IMR-90 (cell line): ENCODE results near the gene PDE6A. TPM values are rescaled to one million over a fixed set of nuclear protein-coding genes. Genes with fewer than 3 reads are reported as not detected.

Experiments used
- ATAC-seq: fragments of 200-7000 bp; cut with Tn5 transposase; 2 replicates; pipeline ENCODE4 v1.9.1; 2020; ENCODE audit warnings: low read depth, mild to moderate bottlenecking, moderate library complexity
- BruUV-seq: library from RNA; stranded (reverse); fragments of 400-500 nt; replicated peaks from 2 replicates; lab custom pipeline; 2021; lab: Mats Ljungman, UMichigan
- CTCF ChIA-PET: fragments of 300-600 bp; formaldehyde crosslinking; extraction: SDS; loops from one replicate; lab custom pipeline; 2021; ENCODE audit warnings: antibody characterized with exemption; lab: Yijun Ruan, JAX
- POLR2A ChIA-PET: fragments of 300-600 bp; sonication (Branson Sonifier 250); formaldehyde crosslinking; loops from one replicate; lab custom pipeline; 2022; ENCODE audit warnings: antibody characterized with exemption; ENCODE audit not compliant: unreplicated experiment; lab: Charles Lee
- DNase-seq: peaks from one replicate; pipeline ENCODE4 v3.0.0; 2013
- H2AFZ ChIP-seq: replicated peaks from 2 replicates; pipeline ENCODE3; 2013; ENCODE audit warnings: low read length, mild to moderate bottlenecking; ENCODE audit not compliant: poor library complexity
- H2AK5ac ChIP-seq: 2 replicates; pipeline ENCODE4 v1.6.1; 2013; ENCODE audit warnings: low read depth, low read length, inconsistent platforms
- H2AK9ac ChIP-seq: replicated peaks from 2 replicates; pipeline ENCODE3; 2013; ENCODE audit warnings: mild to moderate bottlenecking, low read depth, low read length, moderate library complexity; ENCODE audit not compliant: poor library complexity
- H2BK120ac ChIP-seq: 2 replicates; pipeline ENCODE4 v1.6.1; 2013; ENCODE audit warnings: low read depth, low read length, inconsistent platforms
- H2BK15ac ChIP-seq: 3 replicates; pipeline ENCODE4 v1.6.1; 2013; ENCODE audit warnings: low read depth, low read length, inconsistent platforms
- H2BK20ac ChIP-seq: 2 replicates; pipeline ENCODE4 v1.6.1; 2013; ENCODE audit warnings: low read depth, mild to moderate bottlenecking, inconsistent platforms, low read length, moderate library complexity
- H2BK5ac ChIP-seq: 2 replicates; pipeline ENCODE4 v1.6.1; 2013; ENCODE audit warnings: mild to moderate bottlenecking, low read depth, low read length, inconsistent platforms; ENCODE audit not compliant: poor library complexity, severe bottlenecking
- H3K14ac ChIP-seq: replicated peaks from 2 replicates; pipeline ENCODE4 v1.6.1; 2013; ENCODE audit warnings: low read depth, low read length, inconsistent platforms
- H3K18ac ChIP-seq: 2 replicates; pipeline ENCODE4 v1.6.1; 2013; ENCODE audit warnings: low read depth, low read length, control low read depth
- H3K23ac ChIP-seq: 2 replicates; pipeline ENCODE4 v1.6.1; 2013; ENCODE audit warnings: low read depth, low read length, inconsistent platforms
- H3K27ac ChIP-seq: 2 replicates; pipeline ENCODE4 v1.5.1; 2013; ENCODE audit warnings: mild to moderate bottlenecking, control low read depth, low read length; ENCODE audit not compliant: insufficient read depth
- H3K27me3 ChIP-seq: 2 replicates; pipeline ENCODE4 v1.6.1; 2013; ENCODE audit warnings: low read length; ENCODE audit not compliant: control insufficient read depth, insufficient read depth
- H3K36me3 ChIP-seq: 2 replicates; pipeline ENCODE4 v1.6.1; 2013; ENCODE audit warnings: low read length, mixed read lengths; ENCODE audit not compliant: control insufficient read depth, insufficient read depth
- H3K4ac ChIP-seq: 2 replicates; pipeline ENCODE4 v1.6.1; 2013; ENCODE audit warnings: low read depth, low read length, inconsistent platforms
- H3K4me1 ChIP-seq: 2 replicates; pipeline ENCODE4 v1.6.1; 2013; ENCODE audit warnings: low read length, mixed read lengths; ENCODE audit not compliant: control insufficient read depth, insufficient read depth
- H3K4me2 ChIP-seq: 2 replicates; pipeline ENCODE4 v1.6.1; 2013; ENCODE audit warnings: low read depth, mild to moderate bottlenecking, control low read depth, low read length, moderate library complexity
- H3K4me3 ChIP-seq: 2 replicates; pipeline ENCODE4 v1.5.1; 2013; ENCODE audit warnings: low read depth, mild to moderate bottlenecking, control low read depth, low read length, moderate library complexity; ENCODE audit not compliant: insufficient read depth
- H3K56ac ChIP-seq: 2 replicates; pipeline ENCODE4 v1.6.1; 2013; ENCODE audit warnings: low read length, inconsistent platforms; ENCODE audit not compliant: insufficient read depth; ENCODE audit errors: extremely low read depth
- H3K79me1 ChIP-seq, 2 experiments: 2 replicates each; pipeline ENCODE4 v1.6.1; 2013; ENCODE audit warnings: low read length in 2 of 2, inconsistent platforms in 1 of 2, low read depth in 1 of 2
- H3K9ac ChIP-seq: 2 replicates; pipeline ENCODE4 v1.6.1; 2013; ENCODE audit warnings: low read depth, low read length, control low read depth
- H3K9me1 ChIP-seq: 2 replicates; pipeline ENCODE4 v1.6.1; 2013; ENCODE audit warnings: low read length, inconsistent platforms; ENCODE audit not compliant: insufficient read depth
- H3K9me3 ChIP-seq: 2 replicates; pipeline ENCODE4 v1.6.1; 2013; ENCODE audit warnings: low read length; ENCODE audit not compliant: control insufficient read depth, insufficient read depth
- H4K20me1 ChIP-seq: 2 replicates; pipeline ENCODE4 v1.6.1; 2013; ENCODE audit warnings: low read length, inconsistent platforms; ENCODE audit not compliant: insufficient read depth
- H4K5ac ChIP-seq: 2 replicates; pipeline ENCODE4 v1.6.1; 2013; ENCODE audit warnings: mild to moderate bottlenecking, low read depth, low read length, control low read depth
- H4K8ac ChIP-seq, 2 experiments: 2 replicates each; pipeline ENCODE4 v1.6.1; 2013; ENCODE audit warnings: low read depth in 2 of 2, low read length in 2 of 2, control low read depth in 1 of 2, inconsistent platforms in 1 of 2
- H4K91ac ChIP-seq: 2 replicates; pipeline ENCODE4 v1.6.1; 2013; ENCODE audit warnings: low read depth, low read length, inconsistent platforms; ENCODE audit not compliant: insufficient read depth
- BHLHE40 ChIP-seq: fragments of 150-350 bp; IDR thresholded peaks from 2 replicates; pipeline ENCODE4 v1.6.1; 2016; ENCODE audit warnings: mild to moderate bottlenecking, low read depth, low read length
- CEBPB ChIP-seq: IDR thresholded peaks from 2 replicates; pipeline ENCODE4 v1.6.1; 2012; ENCODE audit warnings: low read depth, low read length, improper control_type of control experiment
- CHD1 ChIP-seq: IDR thresholded peaks from 2 replicates; pipeline ENCODE4 v1.6.1; 2012; ENCODE audit warnings: low read depth, low read length, improper control_type of control experiment
- ELK1 ChIP-seq: fragments of 150-350 bp; IDR thresholded peaks from 2 replicates; pipeline ENCODE4 v1.6.1; 2016; ENCODE audit warnings: low read depth, mild to moderate bottlenecking, low read length, moderate library complexity, borderline replicate concordance
- FOS ChIP-seq: fragments of 150-350 bp; IDR thresholded peaks from 2 replicates; pipeline ENCODE4 v1.6.1; 2016; ENCODE audit warnings: low read depth, low read length
- MAFK ChIP-seq: IDR thresholded peaks from 2 replicates; pipeline ENCODE4 v1.6.1; 2012; ENCODE audit warnings: low read depth, low read length, improper control_type of control experiment
- MAZ ChIP-seq: IDR thresholded peaks from 2 replicates; pipeline ENCODE4 v1.6.1; 2012; ENCODE audit warnings: low read depth, mild to moderate bottlenecking, low read length, improper control_type of control experiment, moderate library complexity, borderline replicate concordance
- MXI1 ChIP-seq: IDR thresholded peaks from 2 replicates; pipeline ENCODE4 v1.6.1; 2012; ENCODE audit warnings: low read depth, mild to moderate bottlenecking, low read length, moderate library complexity, borderline replicate concordance
- NFE2L2 ChIP-seq: fragments of 150-350 bp; IDR thresholded peaks from 2 replicates; pipeline ENCODE4 v1.6.1; 2016; ENCODE audit warnings: low read depth, mild to moderate bottlenecking, low read length
- POLR2A ChIP-seq: IDR thresholded peaks from 2 replicates; pipeline ENCODE4 v1.6.1; 2012; ENCODE audit warnings: mild to moderate bottlenecking, low read depth, low read length
- RAD21 ChIP-seq: IDR thresholded peaks from 2 replicates; pipeline ENCODE4 v1.6.1; 2012; ENCODE audit warnings: low read length, improper control_type of control experiment
- RCOR1 ChIP-seq: IDR thresholded peaks from 2 replicates; pipeline ENCODE4 v1.6.1; 2012; ENCODE audit warnings: mild to moderate bottlenecking, low read length, improper control_type of control experiment; ENCODE audit not compliant: insufficient replicate concordance
- RFX5 ChIP-seq: IDR thresholded peaks from 2 replicates; pipeline ENCODE4 v1.8.0; 2012; ENCODE audit warnings: low read depth, mild to moderate bottlenecking, low read length, moderate library complexity
- SMC3 ChIP-seq: fragments of 150-350 bp; IDR thresholded peaks from 2 replicates; pipeline ENCODE4 v1.6.1; 2016; ENCODE audit warnings: low read depth, mild to moderate bottlenecking, antibody characterized with exemption, low read length, moderate library complexity
- USF2 ChIP-seq: fragments of 150-350 bp; IDR thresholded peaks from 2 replicates; pipeline ENCODE4 v1.6.1; 2017; ENCODE audit warnings: mild to moderate bottlenecking, antibody characterized with exemption, low read length, low read depth
- WGBS, 2 experiments: methylation state at CpG; one replicate each; pipeline versions ENCODE4 v1.1.5 to v1.1.7; 2013; ENCODE audit warnings: missing lambda C conversion rate in 2 of 2; ENCODE audit not compliant: insufficient read length in 1 of 2; ENCODE audit errors: extremely low coverage in 2 of 2; 5-methylcytosine and 5-hydroxymethylcytosine counted together
- dilution Hi-C: fragments of 300-500 bp; cut with HindIII; formaldehyde crosslinking; loops from one replicate; pipeline ENCODE4 v1.14.3; 2018; ENCODE audit warnings: low sequenced_read_pairs; ENCODE audit not compliant: unreplicated experiment
- in situ Hi-C: fragments of 300-500 bp; cut with MboI; formaldehyde crosslinking; loops from 3 replicates; pipeline ENCODE4 v1.14.3; 2019; ENCODE audit warnings: low sequenced_read_pairs, inconsistent platforms, mixed read lengths
- intact Hi-C: fragments of 100-400 bp; cut with micrococcal nuclease; formaldehyde crosslinking; loops from 2 replicates; pipeline ENCODE4 v1.10.0; 2022
- polyA plus RNA-seq, 3 experiments: library from polyadenylated mRNA; depleted of rRNA; stranded (reverse); fragments of >200 nt; gene quantifications; 2 replicates each; pipeline ENCODE4 v1.2.3, GENCODE V29; 2012; ENCODE audit warnings: low replicate concordance in 1 of 3
- total RNA-seq: library from RNA; depleted of rRNA; stranded (reverse); fragments of >200 nt; gene quantifications from 2 replicates; pipeline ENCODE4 v1.2.3, GENCODE V29; 2012
- TF ChIP-seq, protein P1 (sequence below): conservative IDR thresholded peaks from 2 replicates; pipeline ENCODE4 v1.5.1; 2012; ENCODE audit warnings: mild to moderate bottlenecking, low read depth, low read length, improper control_type of control experiment

The PDE6A gene
- total and polyA plus RNA-seq, 2 of the 4 experiments (the other 2 are of a cell fraction), result not detected

DNA sequence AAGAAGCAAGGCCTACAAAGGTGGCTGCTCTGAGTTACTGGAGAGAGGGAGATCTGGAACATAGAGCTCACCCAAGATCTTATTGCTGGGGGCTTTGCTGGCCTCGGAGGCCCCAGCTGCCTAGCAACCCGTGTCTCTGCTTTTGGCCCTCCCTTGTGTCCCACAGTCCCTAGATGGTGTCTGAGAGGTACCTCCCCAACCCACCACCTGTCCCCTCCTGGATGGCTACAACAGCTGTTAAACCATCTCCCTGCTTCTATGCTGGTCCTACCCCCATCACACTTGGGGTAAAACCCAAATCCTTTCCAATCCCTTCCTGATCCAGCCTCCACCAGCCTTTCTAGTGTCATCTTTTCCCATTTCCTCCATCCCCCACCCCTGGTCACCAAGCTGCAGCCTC is 127.9 kb downstream of the PDE6A start:
- Histone ChIP-seq H3K14ac (no peak overlapping the region), H2BK5ac (no peak overlapping the region), H2AK5ac (no peak overlapping the region), H2BK15ac (no peak overlapping the region), H3K4ac (no peak overlapping the region), H3K79me1 (no peaks in the 10 kb centered on the region), H3K9ac (no peak overlapping the region), H3K4me3 (no peak overlapping the region), H3K27me3 (peaks cover 26% of the 10 kb centered on the region), H2AFZ (no peak overlapping the region), H3K9me1 (no peaks in the 10 kb centered on the region), H4K20me1 (no peaks in the 10 kb centered on the region), H4K91ac (no peak overlapping the region), H3K56ac (no peak overlapping the region), H2AK9ac (no peak overlapping the region), H3K9me3 (no peaks in the 10 kb centered on the region), H3K23ac (no peak overlapping the region), H3K4me1 (no peaks in the 10 kb centered on the region), H2BK120ac (no peak overlapping the region), H3K4me2 (no peak overlapping the region), H3K36me3 (no peaks in the 10 kb centered on the region), H2BK20ac (no peak overlapping the region), H3K18ac (no peak overlapping the region), H3K27ac (no peak overlapping the region), H4K5ac (no peak overlapping the region), H4K8ac (no peak overlapping the region)
- WGBS, 2 experiments, result no CpG with 5 or more reads among the region's 2 CpGs
- ChIA-PET CTCF (no interaction called here), POLR2A (no interaction called here)
- in situ Hi-C loops (no loop called here), dilution Hi-C loops (no loop called here), intact Hi-C loops (no loop called here)
- no TSS peak for BruUV-seq
- ATAC-seq (no peak), DNase-seq (no peak)
- TF ChIP-seq RCOR1 (no peak), MXI1 (no peak), USF2 (no peak), RAD21 (no peak), CEBPB (no peak), SMC3 (no peak), CHD1 (no peak), POLR2A (no peak), NFE2L2 (no peak), RFX5 (no peak), ELK1 (no peak), MAFK (no peak), BHLHE40 (no peak), MAZ (no peak), FOS (no peak)
- TF ChIP-seq, protein P1, sequence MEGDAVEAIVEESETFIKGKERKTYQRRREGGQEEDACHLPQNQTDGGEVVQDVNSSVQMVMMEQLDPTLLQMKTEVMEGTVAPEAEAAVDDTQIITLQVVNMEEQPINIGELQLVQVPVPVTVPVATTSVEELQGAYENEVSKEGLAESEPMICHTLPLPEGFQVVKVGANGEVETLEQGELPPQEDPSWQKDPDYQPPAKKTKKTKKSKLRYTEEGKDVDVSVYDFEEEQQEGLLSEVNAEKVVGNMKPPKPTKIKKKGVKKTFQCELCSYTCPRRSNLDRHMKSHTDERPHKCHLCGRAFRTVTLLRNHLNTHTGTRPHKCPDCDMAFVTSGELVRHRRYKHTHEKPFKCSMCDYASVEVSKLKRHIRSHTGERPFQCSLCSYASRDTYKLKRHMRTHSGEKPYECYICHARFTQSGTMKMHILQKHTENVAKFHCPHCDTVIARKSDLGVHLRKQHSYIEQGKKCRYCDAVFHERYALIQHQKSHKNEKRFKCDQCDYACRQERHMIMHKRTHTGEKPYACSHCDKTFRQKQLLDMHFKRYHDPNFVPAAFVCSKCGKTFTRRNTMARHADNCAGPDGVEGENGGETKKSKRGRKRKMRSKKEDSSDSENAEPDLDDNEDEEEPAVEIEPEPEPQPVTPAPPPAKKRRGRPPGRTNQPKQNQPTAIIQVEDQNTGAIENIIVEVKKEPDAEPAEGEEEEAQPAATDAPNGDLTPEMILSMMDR, result no peak
